K562 (cell line): ENCODE data around the gene SPATC1L. TPM values are rescaled to one million over a fixed set of nuclear protein-coding genes. Genes with fewer than 3 reads are reported as not detected.

Experiments
- ATAC-seq: fragments of 200-7000 bp; cut with Tn5 transposase; 3 replicates; pipeline ENCODE4 v1.9.1; 2020; ENCODE audit warnings: moderate library complexity
- BruUV-seq: library from RNA; stranded (reverse); fragments of 400-500 nt; replicated peaks from 2 replicates; lab custom pipeline; 2021; lab: Mats Ljungman, UMichigan
- CTCF ChIA-PET: fragments of 300-600 bp; formaldehyde crosslinking; extraction: SDS; loops from one replicate; lab custom pipeline; 2021; ENCODE audit warnings: low intra/inter-chr PET ratio; lab: Yijun Ruan, JAX
- POLR2A ChIA-PET: fragments of 300-600, 350-650 bp; sonication (Branson Sonifier 250); formaldehyde crosslinking; extraction: SDS; loops from one replicate; lab custom pipeline; 2021; ENCODE audit warnings: antibody characterized with exemption, inconsistent platforms; lab: Yijun Ruan, JAX
- DNase-seq, 4 experiments: peaks; one replicate each; pipeline versions ENCODE4 v3.0.0 to v3.0.0-alpha.2; 2011 to 2018; ENCODE audit warnings: low spot score in 3 of 4, mixed read lengths in 3 of 4; ENCODE audit errors: extremely low read depth in 1 of 4
- FAIRE-seq: peaks from 2 replicates; lab custom pipeline; 2011; peaks lifted over from hg19 to GRCh38; lab: Jason Lieb, UNC
- H2AFZ ChIP-seq: 2 replicates; pipeline ENCODE4 v1.6.0; 2011; ENCODE audit warnings: low read depth, low read length, control low read depth, inconsistent platforms
- H3K27ac ChIP-seq: fragments of 200-600 bp; 3 replicates; pipeline ENCODE4 v1.8.0; 2011; ENCODE audit warnings: low read depth, mild to moderate bottlenecking, control low read depth, inconsistent platforms, low read length, moderate library complexity, mixed read lengths; ENCODE audit errors: extremely low read depth
- H3K27me3 ChIP-seq, 2 experiments: fragments of 300-600 bp in 1 of 2; 2 replicates in 1 of 2; 3 replicates in 1 of 2; pipeline versions ENCODE4 v1.6.0 to v1.8.0; 2011; ENCODE audit warnings: inconsistent platforms in 2 of 2, low read length in 2 of 2, mild to moderate bottlenecking in 1 of 2, mixed read lengths in 1 of 2, moderate library complexity in 1 of 2; ENCODE audit not compliant: control insufficient read depth in 2 of 2, insufficient read depth in 2 of 2
- H3K36me3 ChIP-seq: fragments of 300-600 bp; 3 replicates; pipeline ENCODE4 v1.8.0; 2011; ENCODE audit warnings: mild to moderate bottlenecking, low read length, inconsistent platforms; ENCODE audit not compliant: control insufficient read depth, insufficient read depth
- H3K4me1 ChIP-seq, 2 experiments: fragments of 200-600 bp in 1 of 2; replicated peaks in 1 of 2; 2 replicates in 1 of 2; 3 replicates in 1 of 2; pipeline versions ENCODE4 v1.5.1 to v1.8.0; 2011; ENCODE audit warnings: inconsistent platforms in 2 of 2, low read length in 2 of 2, mild to moderate bottlenecking in 1 of 2, mixed read lengths in 1 of 2, moderate library complexity in 1 of 2; ENCODE audit not compliant: control insufficient read depth in 2 of 2, insufficient read depth in 2 of 2
- H3K4me2 ChIP-seq: 2 replicates; pipeline ENCODE4 v1.6.1; 2011; ENCODE audit warnings: low read length, control low read depth, inconsistent platforms, mixed read lengths; ENCODE audit not compliant: insufficient read depth
- H3K4me3 ChIP-seq: fragments of 200-600 bp; sonication (generic), shearing (Covaris generic); 2 replicates; pipeline ENCODE4 v1.5.1; 2016; ENCODE audit warnings: control low read depth, inconsistent platforms
- H3K79me2 ChIP-seq: fragments of 200-600 bp; 3 replicates; pipeline ENCODE4 v1.8.0; 2011; ENCODE audit warnings: low read length, inconsistent platforms; ENCODE audit not compliant: control insufficient read depth, insufficient read depth
- H3K9ac ChIP-seq, 2 experiments: 2 replicates each; pipeline versions ENCODE4 v1.6.0 to v1.6.1; 2011; ENCODE audit warnings: low read depth in 2 of 2, low read length in 2 of 2, control low read depth in 1 of 2, inconsistent platforms in 1 of 2, mild to moderate bottlenecking in 1 of 2, mixed read lengths in 1 of 2; ENCODE audit not compliant: insufficient read depth in 1 of 2
- H3K9me1 ChIP-seq: one replicate; pipeline ENCODE4 v1.6.0; 2011; ENCODE audit warnings: inconsistent platforms, mild to moderate bottlenecking, low read length, moderate library complexity; ENCODE audit not compliant: control insufficient read depth, insufficient read depth
- H3K9me3 ChIP-seq: replicated peaks from 2 replicates; pipeline ENCODE4 v1.5.1; 2011; ENCODE audit warnings: low read depth, low read length, inconsistent platforms; ENCODE audit not compliant: control insufficient read depth, insufficient read depth
- H4K20me1 ChIP-seq: replicated peaks from 2 replicates; pipeline ENCODE4 v1.6.1; 2011; ENCODE audit warnings: low read length, inconsistent platforms, mixed read lengths; ENCODE audit not compliant: control insufficient read depth, insufficient read depth
- ARID1B ChIP-seq: fragments of 450-650 bp; IDR thresholded peaks from 2 replicates; pipeline ENCODE4 v1.6.1; 2016; ENCODE audit warnings: antibody characterized with exemption, mild to moderate bottlenecking, inconsistent platforms
- E2F3 ChIP-seq: fragments of 250-450 bp; sonication (Bioruptor Pico); IDR thresholded peaks from 2 replicates; pipeline ENCODE4 v1.4.0; 2020; ENCODE audit warnings: mild to moderate bottlenecking
- GABPB2 ChIP-seq: fragments of 250-450 bp; sonication (Bioruptor Pico); conservative IDR thresholded peaks from 2 replicates; pipeline ENCODE4 v1.5.1; 2021; ENCODE audit warnings: mild to moderate bottlenecking
- KAT7 ChIP-seq: sonication (generic); formaldehyde crosslinking; IDR thresholded peaks from 2 replicates; pipeline ENCODE4 v1.8.0; 2022; ENCODE audit warnings: missing genetic modification reagents, mild to moderate bottlenecking, borderline replicate concordance
- NCOA6 ChIP-seq: fragments of 450-650 bp; IDR thresholded peaks from 2 replicates; pipeline ENCODE4 v1.6.1; 2017; ENCODE audit warnings: mild to moderate bottlenecking
- TCF3 ChIP-seq: sonication (generic); formaldehyde crosslinking; IDR thresholded peaks from 2 replicates; pipeline ENCODE4 v1.4.0; 2020; ENCODE audit warnings: mild to moderate bottlenecking, missing genetic modification reagents
- USF2 ChIP-seq: sonication (generic); formaldehyde crosslinking; IDR thresholded peaks from 2 replicates; pipeline ENCODE4 v1.5.0; 2020; ENCODE audit warnings: missing genetic modification reagents
- ZNF121 ChIP-seq: sonication (generic); formaldehyde crosslinking; conservative IDR thresholded peaks from 2 replicates; pipeline ENCODE4 v1.8.0; 2022; ENCODE audit warnings: missing genetic modification reagents
- ZNF134 ChIP-seq: fragments of 250-450 bp; sonication (Bioruptor Pico); conservative IDR thresholded peaks from 2 replicates; pipeline ENCODE4 v1.4.0; 2020
- ZNF77 ChIP-seq: fragments of 250-450 bp; sonication (Bioruptor Pico); IDR thresholded peaks from 2 replicates; pipeline ENCODE4 v1.5.0; 2020
- WGBS: fragments of 100-300 bp; shearing (Covaris generic); methylation state at CpG from one replicate; pipeline ENCODE4 v1.1.6; 2016; ENCODE audit warnings: low coverage, mixed read lengths; ENCODE audit not compliant: insufficient coverage; ENCODE audit errors: missing lambda C conversion rate; 5-methylcytosine and 5-hydroxymethylcytosine counted together
- in situ Hi-C: fragments of 300-500 bp; cut with MboI; formaldehyde crosslinking; loops from 4 replicates; pipeline ENCODE4 v1.15.0; 2018; ENCODE audit warnings: inconsistent platforms, mixed read lengths
- intact Hi-C: fragments of 100-400 bp; cut with micrococcal nuclease; formaldehyde crosslinking; loops from 2 replicates; pipeline ENCODE4 v1.14.2; 2022
- polyA plus RNA-seq, 8 experiments: library from polyadenylated mRNA; depleted of rRNA in 4 of 8; stranded (reverse) in 5 of 8; unstranded in 3 of 8; fragments of >200 nt; fragmentation: Nextera tagmentation in 2 of 8; fragmentation: Illumina TruSeq in 1 of 8; extraction: Ambion mirVana in 2 of 8; extraction: Trizol in 1 of 8; gene quantifications; 2 replicates each; pipeline versions ENCODE4 v1.2.1 to v1.2.3, GENCODE V29; 2011 to 2014; ENCODE audit warnings: inconsistent platforms in 1 of 8, missing spikeins in 1 of 8
- total RNA-seq, 7 experiments: library from RNA; depleted of rRNA in 6 of 7; stranded (reverse); fragments of >200 nt in 6 of 7; fragmentation: Illumina TruSeq in 2 of 7; extraction: Trizol in 2 of 7; gene quantifications; 2 replicates each; pipeline versions ENCODE4 v1.2.1 to v1.2.3, GENCODE V29; 2011 to 2021; ENCODE audit warnings: low replicate concordance in 1 of 7
- TF ChIP-seq, protein P1 (sequence below): sonication (generic); formaldehyde crosslinking; IDR thresholded peaks from 2 replicates; pipeline ENCODE4 v1.8.1; 2023; ENCODE audit warnings: mild to moderate bottlenecking, missing genetic modification reagents, moderate library complexity
- TF ChIP-seq, protein P2 (sequence below): sonication (generic); formaldehyde crosslinking; IDR thresholded peaks from 2 replicates; pipeline ENCODE4 v1.8.1; 2022; ENCODE audit warnings: missing genetic modification reagents

SPATC1L gene
- total and polyA plus RNA-seq, 9 of the 15 experiments (the other 6 are each of a cell fraction or from before 2014, with no cell fraction given), result 0.14 to 121 (median 34.0) TPM; not detected in 1

DNA sequence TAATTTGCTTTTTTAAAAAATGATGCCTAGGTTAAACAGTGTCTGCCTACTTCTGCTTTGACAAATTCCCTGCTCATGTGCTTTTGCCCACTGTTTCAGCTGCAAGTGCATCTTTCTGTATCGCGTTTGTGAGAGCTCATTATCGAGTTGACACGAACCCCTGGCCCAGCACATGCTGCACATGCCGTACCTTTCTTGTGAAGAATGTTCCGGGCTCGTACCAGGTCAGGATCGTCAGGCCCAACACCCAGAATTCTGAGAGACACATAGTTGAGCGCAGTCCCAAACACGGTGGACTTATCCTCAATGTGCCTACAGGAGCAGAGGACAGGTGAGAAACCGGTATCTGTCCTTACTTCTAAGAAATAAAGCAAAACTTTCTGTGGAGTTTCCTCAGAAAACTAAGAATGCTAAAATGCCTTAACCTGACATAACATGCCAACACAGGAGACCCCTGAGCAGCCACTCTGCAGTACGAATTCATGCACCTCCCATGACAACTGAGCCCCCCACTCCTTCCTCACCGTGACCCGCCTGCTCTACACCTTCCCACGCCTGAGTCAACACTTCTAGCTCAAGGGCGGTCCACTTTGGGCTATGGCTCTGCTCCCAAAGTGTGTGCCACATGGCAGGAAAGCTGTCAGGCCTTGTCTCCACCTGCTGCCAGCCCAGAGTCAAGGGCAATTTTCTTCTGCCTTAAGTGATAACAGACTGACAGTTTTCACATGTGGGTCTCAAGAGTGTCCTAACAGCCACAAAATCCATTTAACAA, 37.6 kb upstream of the SPATC1L start:
- Histone ChIP-seq H3K36me3 (peaks cover 71% of the 10 kb centered on the region; the same call in 2 of the 3 replicates), H3K4me2 (no peak overlapping the region), H3K79me2 (peaks cover 46% of the 10 kb centered on the region), H3K27me3 (no peaks in the 10 kb centered on the region), H3K9me1 (peaks cover 5% of the 10 kb centered on the region), H4K20me1 (peaks cover 11% of the 10 kb centered on the region; the same call in 1 of the 2 replicates), H3K9me3 (no peaks in the 10 kb centered on the region), H2AFZ (no peak overlapping the region), H3K27ac (no peak overlapping the region), H3K4me3 (no peak overlapping the region), H3K4me1 (peaks cover 12 to 17% of the 10 kb centered on the region in 2 experiments; a peak in 4 of 5 replicates), H3K9ac (peak overlapping the region in 1 of 2 experiments; percentile 21; a peak in 1 of 4 replicates)
- in situ Hi-C loops, result no loop called here
- ChIA-PET POLR2A (interaction anchor here (0.6 to 1.1 kb wide), 3 partner anchors 13 to 1478 kb away, joined by 3 to 4 read pairs (median 3); no protein-coding TSS in a partner anchor), CTCF (no interaction called here)
- no peak for FAIRE-seq
- no peak for TF ChIP-seq TCF3 (CRISPR knock-in tag)
- TF ChIP-seq USF2 (CRISPR knock-in tag), result no peak
- no peak for TF ChIP-seq ZNF121 (CRISPR knock-in tag)
- TF ChIP-seq, protein P1, sequence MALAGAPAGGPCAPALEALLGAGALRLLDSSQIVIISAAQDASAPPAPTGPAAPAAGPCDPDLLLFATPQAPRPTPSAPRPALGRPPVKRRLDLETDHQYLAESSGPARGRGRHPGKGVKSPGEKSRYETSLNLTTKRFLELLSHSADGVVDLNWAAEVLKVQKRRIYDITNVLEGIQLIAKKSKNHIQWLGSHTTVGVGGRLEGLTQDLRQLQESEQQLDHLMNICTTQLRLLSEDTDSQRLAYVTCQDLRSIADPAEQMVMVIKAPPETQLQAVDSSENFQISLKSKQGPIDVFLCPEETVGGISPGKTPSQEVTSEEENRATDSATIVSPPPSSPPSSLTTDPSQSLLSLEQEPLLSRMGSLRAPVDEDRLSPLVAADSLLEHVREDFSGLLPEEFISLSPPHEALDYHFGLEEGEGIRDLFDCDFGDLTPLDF, result no peak
- TF ChIP-seq KAT7 (CRISPR knock-in tag), result no peak
- no peak for TF ChIP-seq GABPB2 (CRISPR knock-in tag)
- TF ChIP-seq NCOA6, result no peak
- TF ChIP-seq, protein P2, sequence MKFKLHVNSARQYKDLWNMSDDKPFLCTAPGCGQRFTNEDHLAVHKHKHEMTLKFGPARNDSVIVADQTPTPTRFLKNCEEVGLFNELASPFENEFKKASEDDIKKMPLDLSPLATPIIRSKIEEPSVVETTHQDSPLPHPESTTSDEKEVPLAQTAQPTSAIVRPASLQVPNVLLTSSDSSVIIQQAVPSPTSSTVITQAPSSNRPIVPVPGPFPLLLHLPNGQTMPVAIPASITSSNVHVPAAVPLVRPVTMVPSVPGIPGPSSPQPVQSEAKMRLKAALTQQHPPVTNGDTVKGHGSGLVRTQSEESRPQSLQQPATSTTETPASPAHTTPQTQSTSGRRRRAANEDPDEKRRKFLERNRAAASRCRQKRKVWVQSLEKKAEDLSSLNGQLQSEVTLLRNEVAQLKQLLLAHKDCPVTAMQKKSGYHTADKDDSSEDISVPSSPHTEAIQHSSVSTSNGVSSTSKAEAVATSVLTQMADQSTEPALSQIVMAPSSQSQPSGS, result no peak
- no peak for TF ChIP-seq ZNF77 (CRISPR knock-in tag)
- no peak for TF ChIP-seq ZNF134 (CRISPR knock-in tag)
- no peak for TF ChIP-seq E2F3 (CRISPR knock-in tag)
- no peak for TF ChIP-seq ARID1B
- WGBS, result 86% methylated on average over 16 of the region's 16 CpGs
- intact Hi-C loops, result loop anchor here (10.0 kb wide), 2 partner anchors 183 to 233 kb away; partner anchors contain the start of gene DIP2A
- no peak for ATAC-seq
- DNase-seq, result no peak
- no TSS peak for BruUV-seq
